NCI-H526 (cell line): Measurements from ENCODE around the gene SUFU.
"Not testable (repeated sequence)": the region's sequence is repeated elsewhere in the genome, so short reads cannot be mapped to it uniquely, and the experiment has no call there.

Experiments
- DNase-seq, 2 experiments: peaks; one replicate each; lab custom pipeline; 2025; lab: John Stamatoyannopoulos, UW

Gene SUFU

DNA sequence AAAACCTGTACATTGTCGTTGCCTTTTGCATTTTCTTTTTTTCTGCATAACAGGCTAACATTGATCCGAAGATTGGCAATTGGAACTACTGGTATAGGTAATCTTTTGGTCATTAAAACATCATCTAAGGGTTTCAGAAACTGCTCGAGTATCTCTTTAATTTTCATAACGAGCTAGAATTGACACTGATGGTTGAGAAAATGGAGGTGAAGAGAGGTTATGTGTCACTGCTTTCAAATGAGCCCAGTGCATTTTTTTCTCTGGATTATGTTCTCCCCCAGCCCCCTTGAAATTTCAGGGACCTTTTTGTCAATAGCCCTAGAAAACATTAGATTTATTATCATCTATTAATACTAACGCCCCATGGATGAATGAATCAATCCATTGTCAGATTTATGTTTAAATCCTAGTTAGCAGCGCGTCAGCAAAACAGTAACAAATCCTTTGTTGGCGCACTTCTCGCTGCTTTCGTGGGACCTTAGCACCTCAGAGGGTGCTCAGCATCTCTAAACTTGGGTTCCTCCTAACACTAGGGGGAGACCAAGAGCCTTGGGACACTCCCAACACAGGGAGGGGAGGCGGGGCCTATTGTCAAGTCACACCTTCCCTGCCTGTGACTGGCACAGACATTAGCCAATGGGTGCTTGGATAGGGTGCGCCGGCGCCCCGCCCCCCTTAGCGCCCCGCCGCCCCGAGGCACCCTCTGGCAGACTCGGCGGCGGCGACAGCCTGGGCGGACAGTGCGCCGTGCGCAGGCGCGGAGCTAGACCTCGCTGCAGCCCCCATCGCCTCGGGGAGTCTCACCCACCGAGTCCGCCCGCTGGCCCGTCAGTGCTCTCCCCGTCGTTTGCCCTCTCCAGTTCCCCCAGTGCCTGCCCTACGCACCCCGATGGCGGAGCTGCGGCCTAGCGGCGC is at the start of gene SUFU:
Gene SUFU (plus strand): TSS at position 709 of the 915 bp plus-strand sequence. CDS start 181 bp downstream, at position 890.
- DNase-seq, result peak; percentile 93 to 98

- not testable (repeated sequence) for DNase-seq
Measured at GRCh38 chr10:102454662-102455487, 48.9 kb upstream of the SUFU start.

DNA sequence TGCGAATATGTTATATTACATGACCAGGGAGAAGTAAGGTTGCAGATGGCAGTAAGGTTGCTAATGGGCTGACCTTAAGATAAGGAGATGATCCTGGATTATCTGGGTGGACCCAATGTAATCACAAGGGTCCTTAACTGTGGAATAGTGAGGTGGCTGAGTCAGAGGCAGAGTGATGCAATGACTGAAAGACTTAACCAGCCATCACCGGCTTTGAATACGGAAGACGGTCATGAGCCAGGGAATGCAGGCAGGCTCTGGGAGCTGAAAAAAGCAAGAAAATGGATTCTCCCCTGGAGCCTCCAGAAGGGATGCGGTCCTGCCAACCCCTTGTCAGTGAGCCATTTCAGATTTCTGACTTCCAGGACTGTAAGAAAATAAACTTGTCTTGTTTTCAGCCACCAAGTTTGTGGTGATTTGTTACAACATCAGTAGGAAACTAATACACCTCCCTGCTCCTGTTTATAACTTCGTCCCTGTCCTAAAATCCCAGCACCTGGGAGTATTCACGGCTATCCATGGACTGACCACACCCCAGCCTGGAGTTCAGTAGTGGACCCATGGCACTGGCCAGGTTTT is 47.8 kb upstream of the SUFU start:
- no peak for DNase-seq

GRCh38 chr10:102457591-102458150 is 46.1 kb upstream of the SUFU start:
- no peak for DNase-seq

DNA sequence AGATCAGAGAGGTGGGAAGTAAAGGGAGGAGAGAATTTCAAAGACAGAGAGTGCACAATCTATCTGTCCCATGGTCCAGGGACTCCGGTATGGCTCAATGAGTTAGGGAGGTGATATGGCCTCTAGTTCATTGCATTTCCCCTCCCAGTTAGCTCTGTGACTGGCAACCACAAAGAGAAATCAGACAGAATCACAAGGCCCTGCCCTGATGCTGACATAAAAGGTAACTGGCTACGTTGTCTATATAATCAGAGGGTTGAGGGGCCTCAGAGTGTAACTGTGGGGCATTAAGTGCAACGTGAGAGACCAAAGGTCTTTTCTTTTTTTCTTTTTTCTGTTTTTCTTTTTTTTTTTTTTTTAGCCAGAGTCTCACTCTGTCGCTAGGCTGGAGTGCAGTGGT is 45.1 kb upstream of the SUFU start:
- DNase-seq, result no peak

- DNase-seq, result no peak
Measured at GRCh38 chr10:102460836-102461186, 43.0 kb upstream of the SUFU start.

DNA sequence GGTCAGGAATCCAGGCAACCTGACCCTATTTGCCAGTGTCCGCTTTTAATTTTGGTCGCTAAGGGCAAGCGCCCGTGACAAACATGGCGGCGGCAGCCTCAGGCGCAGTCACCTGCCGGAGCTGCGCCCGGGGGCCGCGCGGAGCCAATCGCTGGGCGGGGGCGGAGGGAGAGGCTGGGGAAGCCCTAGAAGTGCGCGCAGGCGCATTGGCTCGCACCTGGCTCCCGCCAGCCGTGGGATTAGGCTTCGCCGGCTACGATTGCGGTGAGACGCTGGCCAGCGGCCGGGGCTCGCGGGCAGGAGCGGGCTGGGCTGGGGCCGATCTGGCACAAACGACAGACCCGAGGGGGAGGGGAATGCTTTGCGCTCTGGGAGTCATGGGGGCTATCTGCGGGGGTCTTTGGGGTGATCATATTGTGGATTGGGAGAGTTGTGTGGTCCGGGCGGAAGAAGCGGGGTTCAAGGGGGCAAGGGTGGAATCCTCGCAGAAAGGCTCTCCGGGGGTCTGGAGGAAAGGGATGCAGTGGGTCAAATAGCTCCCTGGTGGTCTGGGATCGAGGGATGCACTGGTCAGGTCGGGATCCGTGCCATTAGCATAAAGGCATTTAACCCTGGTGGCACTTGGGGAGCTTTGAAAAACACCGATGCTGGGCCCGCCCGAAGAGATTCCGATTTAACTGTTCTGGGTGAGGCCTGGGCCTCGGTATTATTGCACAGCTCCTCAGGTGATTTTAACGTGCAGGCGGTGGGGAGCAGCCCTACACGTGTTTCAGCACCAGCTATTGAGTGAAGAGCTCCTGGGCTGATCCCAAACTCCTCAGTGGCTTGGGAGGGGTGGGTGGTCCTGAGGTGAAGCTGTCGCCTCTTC is 42.4 kb upstream of the SUFU start:
- DNase-seq, result peak; percentile 74 to 95

GRCh38 chr10:102462512-102463054 is 41.2 kb upstream of the SUFU start:
- DNase-seq, result no peak

DNA sequence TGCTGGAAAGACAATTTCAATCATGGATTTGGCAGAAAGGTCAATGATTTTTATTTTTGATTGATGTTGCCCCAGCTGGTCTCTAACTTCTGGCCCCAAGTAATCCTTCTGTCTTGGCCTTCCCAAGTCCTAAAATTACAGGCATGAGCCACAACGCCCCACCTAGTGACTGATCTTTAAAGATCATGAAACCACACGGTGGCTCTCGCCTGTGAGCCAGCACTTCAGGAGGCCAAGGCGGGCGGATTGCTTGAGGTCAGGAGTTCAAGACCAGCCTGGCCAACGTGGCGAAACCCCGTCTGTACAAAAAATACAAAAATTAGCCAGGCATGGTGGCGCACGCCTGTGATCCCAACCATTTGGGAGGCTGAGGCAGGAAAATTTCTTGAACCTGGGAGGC is 39.8 kb upstream of the SUFU start:
- DNase-seq, result no peak

GRCh38 chr10:102465466-102465865 is 38.3 kb upstream of the SUFU start:
- DNase-seq, result no peak

- no peak for DNase-seq
Measured at GRCh38 chr10:102467318-102467717, 36.5 kb upstream of the SUFU start.

DNA sequence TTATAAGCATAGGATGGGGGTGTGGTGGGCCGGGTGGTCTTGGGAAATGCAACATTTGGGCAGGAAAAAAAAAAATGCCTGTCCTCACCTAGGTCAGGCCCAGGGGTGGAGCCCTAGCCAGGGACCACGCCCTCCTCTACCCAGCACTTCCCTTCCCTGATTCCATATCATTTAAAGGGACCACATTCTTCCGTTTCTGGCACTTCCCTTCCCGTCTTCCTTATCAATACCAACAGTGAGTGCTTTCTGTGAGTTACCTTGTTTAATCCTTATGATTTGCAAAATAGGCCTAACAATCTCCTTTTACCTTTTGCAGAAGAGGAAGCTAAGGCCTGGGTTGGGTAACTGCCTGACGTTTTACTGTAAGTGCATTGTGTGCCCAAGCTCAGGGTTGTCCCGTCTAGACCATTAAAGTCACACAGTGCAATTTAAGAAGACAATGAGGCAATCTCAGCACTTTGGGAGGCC is 35.8 kb upstream of the SUFU start:
- no peak for DNase-seq

DNA sequence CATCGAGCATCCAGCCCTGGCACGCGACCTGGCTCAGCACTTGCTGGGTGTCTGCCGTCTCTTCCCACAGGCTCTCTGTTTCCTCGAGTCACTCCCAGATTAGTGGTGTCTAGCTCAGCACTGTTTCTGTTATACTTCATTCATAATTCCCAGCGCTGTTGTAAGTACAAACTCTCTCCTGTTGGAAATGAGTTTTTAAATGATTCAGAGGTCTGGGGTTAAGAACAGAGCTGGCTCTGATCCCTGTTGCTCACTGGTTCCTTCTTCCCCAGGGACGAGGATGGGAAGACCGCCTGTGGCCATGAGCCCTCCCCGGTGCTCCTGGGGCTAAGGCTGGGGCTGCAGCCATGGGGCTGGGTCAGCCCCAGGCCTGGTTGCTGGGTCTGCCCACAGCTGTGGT is 35.1 kb upstream of the SUFU start:
- no peak for DNase-seq

- no peak for DNase-seq
Measured at GRCh38 chr10:102470579-102471546, 32.9 kb upstream of the SUFU start.

DNA sequence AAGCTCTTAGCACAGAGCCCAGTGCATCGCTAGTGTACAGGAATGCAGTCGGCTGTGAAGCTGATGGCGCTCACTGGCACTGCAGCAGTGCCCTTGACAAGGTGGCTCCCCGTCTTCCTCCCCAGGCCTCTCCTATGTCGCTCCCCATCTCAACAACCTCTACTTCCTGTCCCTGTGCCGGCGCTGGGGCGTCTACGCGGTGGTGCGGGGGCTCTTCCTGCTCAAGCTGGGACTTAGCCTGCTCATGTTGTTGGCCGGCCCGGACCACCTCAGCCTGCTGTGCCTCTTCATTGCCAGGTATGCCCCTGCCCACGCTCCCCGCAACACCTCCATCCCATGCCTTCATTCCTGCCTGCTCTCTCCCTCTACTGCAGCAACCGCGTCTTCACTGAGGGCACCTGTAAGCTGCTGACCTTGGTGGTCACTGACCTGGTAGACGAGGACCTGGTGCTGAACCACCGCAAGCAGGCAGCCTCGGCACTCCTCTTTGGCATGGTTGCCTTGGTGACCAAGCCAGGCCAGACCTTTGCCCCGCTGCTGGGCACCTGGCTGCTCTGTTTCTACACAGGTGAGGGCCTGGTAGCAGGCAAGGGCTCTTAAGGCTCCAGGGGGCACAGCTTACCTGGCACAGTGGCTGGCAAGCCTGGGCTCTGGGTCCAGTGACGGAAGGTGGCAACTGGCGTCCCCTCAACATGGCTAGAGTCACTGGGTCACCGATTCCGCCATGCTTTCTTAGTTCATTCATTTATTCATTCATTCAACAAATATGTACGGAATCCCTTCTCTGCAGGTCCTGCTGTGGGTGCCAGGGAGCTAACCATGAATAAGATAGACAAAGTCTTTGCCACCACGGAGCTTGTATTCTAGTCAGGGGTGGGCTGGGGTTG is 30.1 kb upstream of the SUFU start:
- no peak for DNase-seq

- DNase-seq, result no peak
Measured at GRCh38 chr10:102475451-102476040, 28.2 kb upstream of the SUFU start.

- no peak for DNase-seq
Measured at GRCh38 chr10:102476466-102477141, 27.2 kb upstream of the SUFU start.

DNA sequence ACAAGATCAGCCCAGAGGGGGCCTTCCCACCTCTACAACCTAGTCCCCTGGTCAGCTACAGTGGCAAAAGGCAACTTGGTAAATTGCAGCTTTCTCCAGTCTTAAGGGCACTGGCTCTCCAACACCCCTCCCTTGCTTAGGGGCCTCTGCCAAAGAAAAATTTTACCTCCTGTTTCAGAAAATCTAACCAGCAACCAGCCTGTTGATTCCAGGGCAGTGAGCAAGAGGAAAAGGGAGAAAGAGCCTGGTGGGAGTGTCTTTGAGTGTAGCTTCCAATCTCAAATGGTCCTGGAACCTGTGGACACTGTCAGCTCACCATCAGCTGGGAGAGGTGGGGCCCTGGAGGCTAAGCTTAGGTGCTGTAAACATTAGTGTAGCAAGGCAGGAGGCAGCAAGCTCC is 24.1 kb upstream of the SUFU start:
- no peak for DNase-seq
